Endothelial cell (in vitro differentiated cells): ENCODE measurements around the gene DBT. TPM values are rescaled to one million over a fixed set of nuclear protein-coding genes. Genes with fewer than 3 reads are reported as not detected.
"Not testable (repeated sequence)": the region's sequence is repeated elsewhere in the genome, so short reads cannot be mapped to it uniquely, and the experiment has no call there.

Experiments
- DNase-seq: peaks from one replicate; pipeline ENCODE4 v3.0.0; 2021; ENCODE audit warnings: low spot score
- H3K27ac Mint-ChIP-seq: one replicate; pipeline ENCODE4 v1.8.0; 2021; ENCODE audit warnings: mixed read lengths, inconsistent platforms; ENCODE audit not compliant: unreplicated experiment
- H3K27me3 Mint-ChIP-seq: one replicate; pipeline ENCODE4 v1.8.0; 2021; ENCODE audit warnings: mild to moderate bottlenecking, moderate library complexity, mixed read lengths, inconsistent platforms; ENCODE audit not compliant: unreplicated experiment
- H3K36me3 Mint-ChIP-seq: one replicate; pipeline ENCODE4 v1.8.0; 2021; ENCODE audit warnings: mild to moderate bottlenecking, low read depth, mixed read lengths, inconsistent platforms; ENCODE audit not compliant: unreplicated experiment
- H3K4me1 Mint-ChIP-seq: one replicate; pipeline ENCODE4 v1.8.0; 2021; ENCODE audit warnings: mild to moderate bottlenecking, mixed read lengths, inconsistent platforms; ENCODE audit not compliant: unreplicated experiment
- H3K4me3 Mint-ChIP-seq: one replicate; pipeline ENCODE4 v1.8.0; 2021; ENCODE audit warnings: mild to moderate bottlenecking, mixed read lengths, inconsistent platforms; ENCODE audit not compliant: unreplicated experiment
- H3K9me3 Mint-ChIP-seq: one replicate; pipeline ENCODE4 v1.8.0; 2021; ENCODE audit warnings: mixed read lengths, inconsistent platforms; ENCODE audit not compliant: unreplicated experiment
- total RNA-seq: library from RNA; stranded (reverse); fragmentation: NEBNext Ultra II Directional; extraction: Animal tissue kit (Norgen Biotek cat#: 25700); gene quantifications from one replicate; pipeline ENCODE4 v1.2.1, GENCODE V29; 2021; ENCODE audit not compliant: unreplicated experiment
- TF ChIP-seq, protein P1 (sequence below): fragments of 200-600 bp; sonication (generic); IDR thresholded peaks from one replicate; pipeline ENCODE4 v1.5.0; 2021; ENCODE audit warnings: antibody characterized with exemption; ENCODE audit not compliant: unreplicated experiment

Gene DBT
- total RNA-seq, 1 donor from 2014 or later, result 8.7 TPM

DNA sequence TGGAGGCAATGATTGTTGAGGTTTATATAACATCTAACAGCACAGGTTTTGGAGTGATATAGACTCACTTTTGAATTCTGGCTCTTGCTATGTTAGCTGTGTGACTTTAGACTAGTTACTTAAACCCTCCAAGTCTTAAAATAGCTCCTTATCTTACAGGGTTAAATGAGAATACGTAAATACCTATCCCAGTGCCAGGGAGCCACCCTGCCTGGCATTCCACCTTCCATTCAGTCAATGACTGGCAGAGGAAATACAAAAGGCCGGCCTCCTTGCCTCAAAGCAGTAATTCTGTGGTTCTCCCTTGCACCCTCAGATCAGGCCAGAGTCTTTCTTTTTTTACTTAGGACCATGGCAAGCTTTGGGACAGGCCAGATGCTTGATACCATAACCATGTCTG lies 31.8 kb downstream of the DBT start:
- H3K4me3 Mint-ChIP-seq, result no peak overlapping the region
- DNase-seq, result no peak
- H3K9me3 Mint-ChIP-seq, result no peaks in the 10 kb centered on the region
- TF ChIP-seq, protein P1, sequence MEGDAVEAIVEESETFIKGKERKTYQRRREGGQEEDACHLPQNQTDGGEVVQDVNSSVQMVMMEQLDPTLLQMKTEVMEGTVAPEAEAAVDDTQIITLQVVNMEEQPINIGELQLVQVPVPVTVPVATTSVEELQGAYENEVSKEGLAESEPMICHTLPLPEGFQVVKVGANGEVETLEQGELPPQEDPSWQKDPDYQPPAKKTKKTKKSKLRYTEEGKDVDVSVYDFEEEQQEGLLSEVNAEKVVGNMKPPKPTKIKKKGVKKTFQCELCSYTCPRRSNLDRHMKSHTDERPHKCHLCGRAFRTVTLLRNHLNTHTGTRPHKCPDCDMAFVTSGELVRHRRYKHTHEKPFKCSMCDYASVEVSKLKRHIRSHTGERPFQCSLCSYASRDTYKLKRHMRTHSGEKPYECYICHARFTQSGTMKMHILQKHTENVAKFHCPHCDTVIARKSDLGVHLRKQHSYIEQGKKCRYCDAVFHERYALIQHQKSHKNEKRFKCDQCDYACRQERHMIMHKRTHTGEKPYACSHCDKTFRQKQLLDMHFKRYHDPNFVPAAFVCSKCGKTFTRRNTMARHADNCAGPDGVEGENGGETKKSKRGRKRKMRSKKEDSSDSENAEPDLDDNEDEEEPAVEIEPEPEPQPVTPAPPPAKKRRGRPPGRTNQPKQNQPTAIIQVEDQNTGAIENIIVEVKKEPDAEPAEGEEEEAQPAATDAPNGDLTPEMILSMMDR, result no peak
- no peak overlapping the region for H3K27ac Mint-ChIP-seq
- peaks cover 9% of the 10 kb centered on the region for H3K36me3 Mint-ChIP-seq
- H3K27me3 Mint-ChIP-seq, result no peaks in the 10 kb centered on the region
- H3K4me1 Mint-ChIP-seq, result no peaks in the 10 kb centered on the region

DNA sequence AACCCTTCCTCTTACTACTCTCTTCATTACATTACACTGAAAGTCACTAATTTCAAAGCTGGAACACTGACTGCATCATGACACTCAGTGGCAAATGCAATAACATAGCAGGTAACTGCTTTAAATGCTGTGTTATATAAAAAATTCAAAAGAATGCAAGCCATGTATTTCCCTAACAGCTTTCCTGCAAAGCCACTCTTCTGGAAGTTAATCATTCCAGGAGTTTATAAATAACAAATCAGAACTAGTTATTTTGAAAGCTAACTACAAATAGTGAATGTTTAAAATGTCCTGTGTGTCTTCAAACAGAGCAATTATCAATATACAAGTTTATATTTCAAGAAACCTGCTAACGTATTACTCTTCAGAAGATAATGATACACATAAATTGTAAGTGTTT lies 34.5 kb downstream of the DBT start:
- Mint-ChIP-seq H3K27me3 (peaks cover 2% of the 10 kb centered on the region), H3K9me3 (no peaks in the 10 kb centered on the region), H3K36me3 (peaks cover 16% of the 10 kb centered on the region), H3K4me1 (no peaks in the 10 kb centered on the region), H3K27ac (no peak overlapping the region), H3K4me3 (no peak overlapping the region)
- DNase-seq, result no peak
- TF ChIP-seq, protein P1, result no peak

DNA sequence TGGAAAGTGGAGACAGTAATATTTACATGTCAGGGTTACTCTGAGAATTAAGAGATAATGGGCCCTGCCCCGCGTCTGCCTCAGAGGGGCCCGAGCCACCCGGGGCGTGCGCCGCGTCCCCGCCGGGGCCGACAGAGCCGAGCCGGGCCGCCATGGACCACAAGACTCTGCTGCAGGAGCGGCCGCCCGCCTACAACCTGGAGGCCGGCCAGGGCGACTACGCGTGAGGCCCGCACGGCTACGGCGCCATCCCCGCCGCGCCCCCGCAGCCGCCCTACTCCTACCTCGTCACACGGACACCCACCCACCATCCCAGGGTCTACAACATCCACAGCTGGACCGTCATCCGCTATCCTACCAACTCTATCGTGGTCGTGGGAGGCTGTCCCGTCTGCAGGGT lies 36.5 kb downstream of the DBT start:
- Mint-ChIP-seq H3K36me3 (peaks cover 14% of the 10 kb centered on the region), H3K4me1 (no peaks in the 10 kb centered on the region), H3K27ac (no peak overlapping the region), H3K27me3 (peaks cover 2% of the 10 kb centered on the region), H3K9me3 (no peaks in the 10 kb centered on the region), H3K4me3 (no peak overlapping the region)
- TF ChIP-seq, protein P1, result no peak
- DNase-seq, result no peak

DNA sequence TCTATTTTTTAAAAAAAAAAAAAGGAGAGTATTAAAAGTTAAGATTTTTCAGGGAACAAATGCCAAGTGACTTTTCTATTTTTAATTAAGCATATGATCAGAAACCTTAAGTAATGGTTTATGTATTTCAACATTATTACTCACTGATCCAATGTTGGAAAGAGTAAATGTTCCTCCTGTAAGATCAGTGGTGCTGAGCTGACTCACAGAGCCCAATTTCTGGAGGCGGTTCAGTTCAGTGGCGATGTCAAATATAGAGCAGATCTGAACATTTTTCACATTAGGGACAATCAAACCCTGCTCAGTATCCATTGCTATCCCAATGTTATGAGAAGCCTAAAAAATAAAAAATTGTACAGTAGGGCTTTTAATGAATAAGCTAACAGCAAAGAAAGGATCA lies 43.3 kb downstream of the DBT start:
- Mint-ChIP-seq H3K27ac (no peak overlapping the region), H3K4me1 (peaks cover 2% of the 10 kb centered on the region), H3K27me3 (no peaks in the 10 kb centered on the region), H3K4me3 (no peak overlapping the region), H3K9me3 (no peaks in the 10 kb centered on the region), H3K36me3 (peaks cover 36% of the 10 kb centered on the region)
- TF ChIP-seq, protein P1, result no peak
- no peak for DNase-seq

DNA sequence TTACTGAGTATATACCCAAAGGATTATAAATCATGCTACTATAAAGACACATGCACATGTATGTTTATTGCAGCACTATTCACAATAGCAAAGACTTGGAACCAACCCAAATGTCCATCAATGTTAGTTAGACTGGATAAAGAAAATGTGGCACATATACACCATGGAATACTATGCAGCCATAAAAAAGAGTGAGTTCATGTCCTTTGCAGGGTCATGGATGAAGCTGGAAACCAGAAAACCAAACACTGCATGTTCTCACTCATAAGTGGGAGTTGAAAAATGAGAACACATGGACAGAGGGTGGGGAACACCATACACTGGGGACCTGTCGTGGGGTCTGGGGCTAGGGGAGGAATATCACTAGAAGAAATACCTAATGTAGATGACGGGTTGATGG lies 44.0 kb downstream of the DBT start:
- not testable (repeated sequence) for H3K9me3 Mint-ChIP-seq, H3K27me3 Mint-ChIP-seq, H3K27ac Mint-ChIP-seq, H3K4me1 Mint-ChIP-seq, DNase-seq, H3K4me3 Mint-ChIP-seq
- peaks cover 41% of the 10 kb centered on the region for H3K36me3 Mint-ChIP-seq

DNA sequence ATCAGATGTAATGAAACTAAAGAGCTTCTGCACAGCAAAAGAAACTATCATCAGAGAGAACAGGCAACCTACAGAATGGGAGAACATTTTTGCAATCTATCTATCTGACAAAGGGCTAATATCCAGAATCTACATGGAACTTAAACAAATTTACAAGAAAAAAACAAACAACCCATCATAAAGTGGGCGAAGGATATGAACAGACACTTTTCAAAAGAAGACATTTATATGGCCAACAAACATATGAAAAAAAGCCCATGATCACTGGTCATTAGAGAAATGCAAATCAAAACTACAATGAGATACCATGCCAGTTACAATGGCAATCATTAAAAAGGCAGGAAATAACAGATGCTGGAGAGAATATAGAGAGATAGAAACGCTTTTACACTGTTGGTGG lies 44.5 kb downstream of the DBT start:
- not testable (repeated sequence) for H3K4me1 Mint-ChIP-seq, DNase-seq, H3K27ac Mint-ChIP-seq, H3K9me3 Mint-ChIP-seq, H3K27me3 Mint-ChIP-seq
- Mint-ChIP-seq H3K36me3 (peaks cover 41% of the 10 kb centered on the region), H3K4me3 (peak overlapping the region; percentile 29)

DNA sequence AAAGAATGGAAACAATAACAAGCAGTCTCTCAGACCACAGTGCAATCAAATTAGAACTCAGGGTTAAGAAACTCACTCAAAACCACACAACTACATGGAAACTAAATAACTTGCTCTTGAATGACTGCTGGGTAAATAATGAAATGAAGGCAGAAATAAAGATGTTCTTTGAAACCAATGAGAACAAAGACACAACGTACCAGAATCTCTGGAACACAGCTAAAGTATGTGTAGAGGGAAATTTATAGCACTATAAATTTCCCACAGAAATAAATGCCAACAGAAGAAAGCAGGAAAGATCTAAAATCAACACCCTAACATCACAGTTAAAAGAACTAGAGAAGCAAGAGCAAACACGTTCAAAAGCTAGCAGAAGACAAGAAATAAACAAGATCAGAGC lies 46.9 kb downstream of the DBT start:
- H3K36me3 Mint-ChIP-seq, result peaks cover 41% of the 10 kb centered on the region
- H3K4me3 Mint-ChIP-seq, H3K27me3 Mint-ChIP-seq, H3K27ac Mint-ChIP-seq, H3K4me1 Mint-ChIP-seq, H3K9me3 Mint-ChIP-seq, DNase-seq: not testable (repeated sequence)

DNA sequence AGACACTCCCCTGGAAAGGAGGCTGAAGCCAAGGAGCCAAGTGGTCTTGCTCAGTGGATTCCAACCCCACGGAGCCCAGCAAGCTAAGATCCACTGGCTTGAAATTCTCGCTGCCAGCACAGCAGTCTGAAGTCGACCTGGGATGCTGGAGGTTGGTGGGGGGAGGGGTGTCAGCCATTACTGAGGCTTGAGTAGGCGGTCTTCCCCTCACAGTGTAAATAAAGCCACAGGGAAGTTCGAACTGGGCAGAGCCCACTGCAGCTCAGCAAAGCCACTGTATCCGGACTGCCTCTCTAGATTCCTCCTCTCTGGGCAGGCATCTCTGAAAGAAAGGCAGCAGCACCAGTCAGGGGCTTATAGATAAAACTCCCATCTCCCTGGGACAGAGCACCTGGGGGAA lies 49.6 kb downstream of the DBT start:
- DNase-seq, H3K27ac Mint-ChIP-seq, H3K4me1 Mint-ChIP-seq, H3K9me3 Mint-ChIP-seq, H3K4me3 Mint-ChIP-seq, H3K27me3 Mint-ChIP-seq: not testable (repeated sequence)
- H3K36me3 Mint-ChIP-seq, result peaks cover 27% of the 10 kb centered on the region
